Measurements from ENCODE around the gene ACVRL1. TPM values are rescaled to one million over a fixed set of nuclear protein-coding genes. Genes with fewer than 3 reads are reported as not detected.
A peak's percentile ranks its signal among the peaks of the same experiment; 100 is the strongest.

The ACVRL1 gene
- total RNA-seq, 2 donors from 2014 or later: not detected

DNA sequence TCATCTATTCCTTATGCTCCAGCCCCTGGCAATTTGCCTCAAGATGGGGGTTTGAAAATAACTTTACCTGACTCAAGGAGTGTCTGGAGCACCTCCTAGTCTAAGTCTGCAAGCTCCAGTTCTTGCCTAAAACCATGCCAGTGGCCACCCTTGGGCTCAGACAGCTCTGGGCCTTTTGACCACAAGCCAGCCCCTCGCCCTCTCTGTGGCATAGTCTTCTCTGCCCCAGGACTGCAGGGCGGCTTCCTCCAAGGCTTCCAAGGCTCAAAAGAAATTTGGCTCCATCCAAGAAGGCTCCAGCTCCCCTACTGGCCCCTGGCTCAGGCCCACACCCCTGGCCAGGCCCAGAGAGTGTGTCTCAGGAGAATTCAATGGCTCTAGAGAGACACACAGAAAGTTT lies 14.8 kb downstream of the ACVRL1 start:
- H3K27ac Mint-ChIP-seq: peak overlapping the region in 1 of 2 donors; percentile 80
- H3K9me3 Mint-ChIP-seq: no peaks in the 10 kb centered on the region
- no peaks in the 10 kb centered on the region for H3K27me3 Mint-ChIP-seq
- ATAC-seq (no peak), DNase-seq (ENCODE audit: low spot score) (no peak)
- H3K36me3 Mint-ChIP-seq: no peaks in the 10 kb centered on the region
- peak overlapping the region; percentile 68 for H3K4me3 Mint-ChIP-seq
- peaks cover 21 to 30% of the 10 kb centered on the region in 2 donors for H3K4me1 Mint-ChIP-seq (ENCODE audit: low read depth in 2 of 2)

DNA sequence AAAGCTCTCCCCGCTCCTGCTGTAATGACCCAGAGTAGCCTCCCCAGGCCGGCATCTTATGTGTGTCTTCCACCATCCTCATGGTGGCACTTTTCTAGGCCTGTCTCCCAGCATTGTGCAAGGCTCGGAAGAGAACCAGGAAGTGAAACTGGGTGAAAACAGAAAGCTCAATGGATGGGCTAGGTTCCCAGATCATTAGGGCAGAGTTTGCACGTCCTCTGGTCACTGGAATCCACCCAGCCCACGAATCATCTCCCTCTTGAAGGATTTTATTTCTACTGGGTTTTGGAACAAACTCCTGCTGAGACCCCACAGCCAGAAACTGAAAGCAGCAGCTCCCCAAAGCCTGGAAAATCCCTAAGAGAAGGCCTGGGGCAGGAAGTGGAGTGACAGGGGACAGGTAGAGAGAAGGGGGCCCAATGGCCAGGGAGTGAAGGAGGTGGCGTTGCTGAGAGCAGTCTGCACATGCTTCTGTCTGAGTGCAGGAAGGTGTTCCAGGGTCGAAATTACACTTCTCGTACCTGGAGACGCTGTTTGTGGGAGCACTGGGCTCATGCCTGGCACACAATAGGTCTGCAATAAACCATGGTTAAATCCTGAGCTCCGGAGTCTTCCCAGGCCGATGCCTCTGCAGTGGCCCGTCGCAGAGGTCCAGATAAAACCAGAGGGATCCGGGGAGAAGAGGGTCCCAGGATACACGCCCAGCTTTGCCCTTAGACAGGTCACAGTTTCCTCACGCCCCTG lies 15.6 kb downstream of the ACVRL1 start:
- DNase-seq (ENCODE audit: low spot score) (no peak), ATAC-seq (no peak)
- H3K4me3 Mint-ChIP-seq: peak overlapping the region; percentile 68
- H3K27ac Mint-ChIP-seq: peak overlapping the region; percentile 66 to 80
- no peaks in the 10 kb centered on the region for H3K36me3 Mint-ChIP-seq
- H3K27me3 Mint-ChIP-seq: no peaks in the 10 kb centered on the region
- peaks cover 21 to 30% of the 10 kb centered on the region in 2 donors for H3K4me1 Mint-ChIP-seq (ENCODE audit: low read depth in 2 of 2)
- H3K9me3 Mint-ChIP-seq: no peaks in the 10 kb centered on the region

DNA sequence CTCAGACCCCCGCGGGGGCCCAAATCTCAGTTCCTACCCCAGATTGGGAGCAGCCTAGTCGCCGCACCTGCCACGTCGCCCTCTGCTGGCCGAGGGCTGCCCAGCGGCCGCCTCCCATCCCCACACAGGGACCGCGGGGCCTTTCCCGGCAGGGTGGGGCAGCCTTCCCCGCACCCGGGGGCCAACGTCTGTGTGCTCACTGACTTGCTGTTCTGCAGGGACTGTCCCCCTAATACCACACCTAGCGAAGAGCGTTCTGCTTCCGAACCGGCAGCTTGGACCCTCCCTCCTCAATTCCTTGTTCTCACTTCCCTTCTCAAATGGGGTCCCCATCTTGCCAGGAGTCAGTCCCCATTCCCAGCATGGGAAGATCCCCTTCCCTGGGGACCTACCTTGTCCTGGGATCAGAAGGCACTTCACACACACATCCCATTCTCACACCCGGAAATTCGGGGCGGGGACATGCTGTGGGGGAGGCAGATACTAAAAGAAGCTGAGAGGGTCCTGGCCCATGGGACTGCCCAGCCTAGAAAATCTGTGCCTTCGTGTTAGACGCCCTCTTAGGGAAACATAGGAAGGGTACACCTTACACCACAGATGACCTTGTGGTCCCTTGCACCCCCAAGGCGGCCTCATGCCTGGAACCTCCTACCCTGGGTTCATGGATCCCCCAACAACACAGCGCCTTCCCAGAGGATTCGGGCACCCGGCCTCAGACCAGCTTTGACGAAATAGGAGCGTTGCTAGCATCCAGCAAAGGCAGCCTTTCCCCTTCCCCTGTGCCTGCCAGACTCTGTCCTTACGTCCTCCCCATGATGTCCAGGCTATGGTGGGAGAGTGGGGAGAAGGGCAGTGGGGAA lies 16.4 kb downstream of the ACVRL1 start:
- Mint-ChIP-seq H3K27ac (peak overlapping the region; percentile 66 to 80), H3K27me3 (no peaks in the 10 kb centered on the region), H3K4me1 (ENCODE audit: low read depth in 2 of 2) (peaks cover 21 to 30% of the 10 kb centered on the region in 2 donors), H3K4me3 (peak overlapping the region; percentile 68), H3K36me3 (no peaks in the 10 kb centered on the region), H3K9me3 (no peaks in the 10 kb centered on the region)
- DNase-seq (ENCODE audit: low spot score) (peak; percentile 78), ATAC-seq (peak; percentile 76)

DNA sequence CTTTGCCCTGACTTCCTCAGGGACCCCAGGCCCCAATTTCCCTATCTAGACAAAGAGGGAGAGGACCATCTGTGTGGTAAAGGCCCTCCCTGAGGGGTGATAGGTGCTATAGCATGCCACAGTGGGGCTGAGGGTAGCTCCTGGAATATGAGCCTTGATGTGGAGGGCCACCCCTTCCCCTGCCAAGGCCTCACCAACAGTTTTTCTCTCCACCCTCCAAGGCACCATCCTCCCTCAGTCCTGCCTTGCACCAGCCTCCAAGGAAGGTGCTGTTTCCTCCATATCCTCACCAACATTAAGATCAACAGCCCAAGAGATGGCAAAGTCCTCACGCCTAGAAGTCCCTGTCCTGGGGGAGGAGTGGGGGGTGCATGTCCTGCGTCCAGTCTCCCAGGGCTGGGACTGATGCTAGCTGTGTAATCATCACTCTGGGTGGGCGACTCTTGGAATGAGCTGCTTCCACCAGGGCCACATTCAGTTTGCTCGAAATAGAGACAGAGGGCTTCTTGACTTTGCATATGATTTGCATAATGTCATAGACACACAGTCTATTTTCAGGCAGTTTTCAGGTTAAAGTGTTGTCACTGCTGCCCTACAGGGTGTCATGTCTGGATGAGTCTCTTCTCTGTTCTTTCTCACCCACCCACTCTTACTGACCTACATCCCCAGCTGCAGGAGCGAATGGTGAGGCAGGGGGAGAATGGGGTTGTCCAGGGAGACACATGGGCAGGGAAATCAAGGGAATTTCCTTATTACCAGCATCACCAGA lies 17.4 kb downstream of the ACVRL1 start:
- H3K9me3 Mint-ChIP-seq: no peaks in the 10 kb centered on the region
- ATAC-seq (peak; percentile 70 to 75), DNase-seq (ENCODE audit: low spot score) (no peak)
- no peaks in the 10 kb centered on the region for H3K27me3 Mint-ChIP-seq
- peaks cover 21 to 30% of the 10 kb centered on the region in 2 donors for H3K4me1 Mint-ChIP-seq (ENCODE audit: low read depth in 2 of 2)
- H3K27ac Mint-ChIP-seq: peak overlapping the region; percentile 66 to 80
- H3K36me3 Mint-ChIP-seq: no peaks in the 10 kb centered on the region
- peak overlapping the region; percentile 68 for H3K4me3 Mint-ChIP-seq

DNA sequence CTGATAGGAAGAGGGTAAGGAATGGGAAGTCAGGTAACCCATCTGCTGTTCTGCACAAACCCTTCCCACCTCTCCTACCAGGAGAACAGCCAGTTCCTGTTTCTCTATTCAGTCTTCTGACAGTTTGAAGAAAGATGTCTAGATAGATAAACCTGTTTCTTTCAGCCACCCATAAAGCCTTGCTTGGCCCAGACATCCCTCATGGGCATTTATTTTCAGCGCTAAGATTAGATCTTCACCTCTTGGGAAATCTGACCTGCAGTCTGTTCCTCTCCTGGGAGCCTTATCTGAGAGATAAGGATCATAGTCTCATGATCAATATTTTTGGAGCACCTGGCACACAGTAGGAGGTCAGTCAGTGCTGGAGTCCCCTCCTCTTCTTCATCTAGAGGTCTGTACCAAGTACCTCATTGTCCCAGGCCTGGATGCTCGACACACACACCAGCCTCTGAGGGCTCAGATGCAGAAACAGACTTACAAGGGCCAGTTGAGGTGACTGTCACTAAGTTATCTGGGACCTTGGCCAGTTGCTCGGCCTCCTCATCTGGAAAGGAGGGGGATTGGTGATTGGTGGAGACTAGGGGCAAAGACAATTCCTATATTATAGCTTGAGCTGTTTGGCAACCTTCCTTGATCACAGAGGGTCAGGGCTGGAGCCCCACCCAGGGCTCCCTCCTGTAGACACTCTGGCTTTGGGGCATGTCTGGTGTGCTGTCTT lies 18.2 kb downstream of the ACVRL1 start:
- Mint-ChIP-seq H3K27ac (peak overlapping the region; percentile 60 to 80), H3K4me3 (peak overlapping the region; percentile 68)

DNA sequence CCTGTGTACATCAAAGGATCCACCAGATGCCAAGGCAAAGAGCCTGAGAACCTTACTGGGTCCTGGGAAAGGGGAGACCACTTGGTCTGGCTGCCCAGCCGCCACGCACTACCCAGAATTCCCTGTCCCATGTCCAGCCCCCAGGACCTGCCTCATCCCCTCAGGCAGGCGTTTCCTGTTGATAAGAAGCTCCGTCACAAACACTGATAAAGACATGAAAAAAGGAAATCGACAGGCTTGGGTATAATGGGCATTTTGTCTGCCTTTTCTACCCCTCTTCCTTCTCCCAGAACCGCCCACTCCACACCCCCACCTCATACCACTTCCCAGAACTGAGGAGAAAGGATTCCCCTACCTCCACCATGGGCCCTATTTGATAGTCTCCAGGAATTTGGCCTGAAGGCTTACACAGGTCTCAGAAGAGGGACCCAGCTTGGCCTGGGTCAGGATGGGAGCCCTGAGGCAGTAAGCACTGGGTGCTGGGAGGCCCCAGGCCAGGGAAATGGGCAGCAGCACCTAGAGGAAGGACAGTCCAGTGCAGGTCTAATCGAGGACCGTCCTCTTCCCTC lies 18.8 kb downstream of the ACVRL1 start:
- Mint-ChIP-seq H3K4me1 (ENCODE audit: low read depth in 2 of 2) (peaks cover 21 to 30% of the 10 kb centered on the region in 2 donors), H3K36me3 (no peaks in the 10 kb centered on the region), H3K27me3 (no peaks in the 10 kb centered on the region), H3K9me3 (no peaks in the 10 kb centered on the region), H3K27ac (peak overlapping the region; percentile 60 to 80), H3K4me3 (no peak overlapping the region)
- DNase-seq (ENCODE audit: low spot score) (no peak), ATAC-seq (no peak)

More for the DNA sequence above, 18.2 kb downstream of the ACVRL1 start:
- DNase-seq (ENCODE audit: low spot score): no peak
- peaks cover 21 to 30% of the 10 kb centered on the region in 2 donors for H3K4me1 Mint-ChIP-seq (ENCODE audit: low read depth in 2 of 2)
- no peaks in the 10 kb centered on the region for H3K27me3 Mint-ChIP-seq
- H3K36me3 Mint-ChIP-seq: no peaks in the 10 kb centered on the region
- no peak for ATAC-seq
- no peaks in the 10 kb centered on the region for H3K9me3 Mint-ChIP-seq

DNA sequence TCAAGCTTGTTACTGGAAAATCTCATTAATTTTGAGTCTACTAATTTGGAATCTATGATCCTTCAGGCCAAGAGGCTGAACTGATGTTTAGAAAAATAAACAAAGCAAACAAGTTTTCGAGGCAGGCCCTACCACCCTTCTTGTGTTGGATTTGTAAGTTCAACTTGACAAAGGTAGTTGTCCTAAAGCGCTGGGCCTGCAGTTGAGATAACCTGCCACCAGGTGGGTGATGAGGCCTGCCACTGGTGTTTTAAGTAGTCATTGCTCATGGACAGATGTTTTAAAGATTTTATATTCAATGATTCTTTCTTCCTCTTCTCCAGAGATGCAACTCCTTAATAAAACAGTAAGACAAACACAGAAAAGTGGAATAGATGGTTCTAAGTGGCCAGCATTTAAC lies 19.4 kb downstream of the ACVRL1 start:
- no peak overlapping the region for H3K4me3 Mint-ChIP-seq
- ATAC-seq: no peak
- no peaks in the 10 kb centered on the region for H3K9me3 Mint-ChIP-seq
- no peaks in the 10 kb centered on the region for H3K36me3 Mint-ChIP-seq
- H3K4me1 Mint-ChIP-seq (ENCODE audit: low read depth in 2 of 2): peaks cover 21 to 30% of the 10 kb centered on the region in 2 donors
- no peak for DNase-seq (ENCODE audit: low spot score)
- H3K27me3 Mint-ChIP-seq: no peaks in the 10 kb centered on the region
- peak overlapping the region; percentile 31 to 60 for H3K27ac Mint-ChIP-seq

DNA sequence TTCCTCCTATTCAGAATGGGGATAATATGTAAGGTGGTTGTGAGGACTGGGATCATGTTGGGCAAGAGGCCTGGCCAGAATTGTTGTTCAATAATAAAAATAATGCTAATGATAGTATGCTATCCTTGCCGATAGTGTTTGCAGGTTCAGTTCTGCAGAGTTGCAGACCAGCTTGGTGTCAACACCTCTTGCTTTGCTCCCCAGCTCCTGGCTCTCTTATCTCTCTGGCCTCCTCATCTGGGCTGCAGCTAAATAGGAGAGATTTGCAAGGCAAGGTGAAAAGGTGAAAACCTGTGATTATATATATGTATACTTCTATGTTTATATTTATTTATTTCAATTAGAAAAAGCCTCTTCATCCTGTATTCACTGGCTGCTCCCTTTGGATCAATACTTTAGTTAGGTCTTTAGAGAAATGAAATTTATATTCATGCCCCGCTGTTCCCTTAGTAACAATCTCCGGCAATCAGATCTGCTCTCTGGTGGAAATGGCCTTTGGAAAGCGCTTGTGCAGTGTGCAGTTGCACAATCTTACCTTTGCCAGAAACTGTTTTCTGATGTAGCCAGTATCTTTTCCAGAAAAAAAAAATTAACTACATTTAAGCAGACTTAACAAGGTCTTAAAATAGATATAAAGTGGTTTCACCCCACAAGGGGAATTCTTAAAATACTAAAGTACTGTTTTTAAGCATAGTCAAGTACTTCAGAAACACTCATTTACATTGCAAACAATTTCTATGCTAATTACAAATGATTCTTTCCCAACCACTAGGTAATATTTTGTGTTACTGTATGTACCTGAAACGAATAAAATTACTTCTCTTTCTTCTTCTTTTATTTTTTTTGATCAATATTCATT lies 25.1 kb downstream of the ACVRL1 start:
- ATAC-seq: no peak
- DNase-seq (ENCODE audit: low spot score): no peak
- no peaks in the 10 kb centered on the region for H3K9me3 Mint-ChIP-seq
- H3K4me3 Mint-ChIP-seq: no peak overlapping the region
- no peaks in the 10 kb centered on the region for H3K4me1 Mint-ChIP-seq (ENCODE audit: low read depth in 2 of 2)
- no peaks in the 10 kb centered on the region for H3K36me3 Mint-ChIP-seq
- H3K27ac Mint-ChIP-seq: no peak overlapping the region
- H3K27me3 Mint-ChIP-seq: peaks cover 6 to 11% of the 10 kb centered on the region in 2 donors

DNA sequence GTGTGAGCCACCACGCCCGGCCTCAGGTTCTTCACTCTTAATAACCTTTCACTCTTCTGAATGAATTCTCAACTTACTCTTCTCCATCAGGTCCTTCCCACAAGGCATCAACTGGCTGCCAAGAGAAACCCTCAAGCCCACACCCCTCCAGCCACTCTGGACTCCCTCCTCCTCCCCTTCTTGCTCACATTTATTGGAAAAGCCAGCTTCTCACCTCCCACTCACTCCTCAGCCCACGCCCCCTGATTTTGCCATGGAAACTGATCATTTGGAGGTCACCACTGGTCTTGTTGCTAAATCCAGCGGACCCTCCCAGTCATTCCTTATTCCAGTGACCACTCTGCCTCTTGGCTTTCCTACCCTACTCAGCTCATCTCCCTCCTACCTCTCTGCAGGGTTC lies 26.8 kb downstream of the ACVRL1 start:
- H3K4me3 Mint-ChIP-seq: no peak overlapping the region
- peaks cover 6 to 11% of the 10 kb centered on the region in 2 donors for H3K27me3 Mint-ChIP-seq
- H3K27ac Mint-ChIP-seq: no peak overlapping the region
- no peaks in the 10 kb centered on the region for H3K4me1 Mint-ChIP-seq (ENCODE audit: low read depth in 2 of 2)
- ATAC-seq: no peak
- no peaks in the 10 kb centered on the region for H3K36me3 Mint-ChIP-seq
- no peak for DNase-seq (ENCODE audit: low spot score)
- no peaks in the 10 kb centered on the region for H3K9me3 Mint-ChIP-seq

DNA sequence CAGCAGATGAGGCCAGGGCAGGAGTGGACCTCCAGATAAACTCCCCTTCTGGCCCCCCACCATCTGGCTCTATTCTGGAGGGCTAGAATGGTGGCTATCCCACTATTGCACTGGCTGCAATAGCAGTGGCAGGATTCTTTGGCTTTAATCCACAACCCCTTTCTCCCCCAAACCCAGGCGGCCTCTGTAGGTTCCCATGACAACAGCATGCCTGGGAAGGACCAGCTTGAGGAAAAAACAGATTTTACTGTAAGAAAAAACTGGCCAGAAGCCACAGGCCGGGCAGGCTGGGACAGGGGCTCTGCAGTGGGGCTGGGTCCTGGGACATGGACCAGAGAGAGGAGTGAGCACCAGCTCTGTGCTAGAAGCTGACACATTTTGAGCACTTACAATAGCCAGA lies 30.6 kb downstream of the ACVRL1 start:
- Mint-ChIP-seq H3K36me3 (no peaks in the 10 kb centered on the region), H3K4me3 (no peak overlapping the region), H3K4me1 (ENCODE audit: low read depth in 2 of 2) (peaks cover 0 to 9% of the 10 kb centered on the region in 2 donors), H3K27ac (no peak overlapping the region), H3K27me3 (peaks cover 16 to 17% of the 10 kb centered on the region in 2 donors), H3K9me3 (no peaks in the 10 kb centered on the region)
- no peak for ATAC-seq
- DNase-seq (ENCODE audit: low spot score): no peak

DNA sequence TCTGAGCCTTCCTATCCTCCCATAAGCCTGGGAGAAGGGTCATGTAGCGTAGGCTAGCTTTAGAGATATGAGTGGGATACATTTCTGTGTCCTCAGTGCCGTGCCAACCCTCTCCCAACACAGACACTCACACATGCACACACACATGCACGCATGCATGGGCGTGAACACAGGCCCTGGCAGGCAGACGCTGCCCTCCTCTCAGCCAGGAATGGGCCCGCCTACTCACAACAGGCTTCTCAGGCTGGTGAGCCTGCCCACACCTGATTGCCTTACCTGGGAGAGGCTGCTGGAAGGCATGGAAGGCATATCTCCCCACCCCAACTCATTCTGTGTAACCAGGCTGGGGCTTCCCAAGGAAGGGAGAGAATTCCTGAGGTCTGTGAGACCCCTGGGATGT lies 31.4 kb downstream of the ACVRL1 start:
- no peaks in the 10 kb centered on the region for H3K9me3 Mint-ChIP-seq
- peaks cover 16 to 17% of the 10 kb centered on the region in 2 donors for H3K27me3 Mint-ChIP-seq
- peaks cover 0 to 9% of the 10 kb centered on the region in 2 donors for H3K4me1 Mint-ChIP-seq (ENCODE audit: low read depth in 2 of 2)
- H3K36me3 Mint-ChIP-seq: no peaks in the 10 kb centered on the region
- no peak overlapping the region for H3K27ac Mint-ChIP-seq
- no peak for ATAC-seq
- no peak for DNase-seq (ENCODE audit: low spot score)
- no peak overlapping the region for H3K4me3 Mint-ChIP-seq

DNA sequence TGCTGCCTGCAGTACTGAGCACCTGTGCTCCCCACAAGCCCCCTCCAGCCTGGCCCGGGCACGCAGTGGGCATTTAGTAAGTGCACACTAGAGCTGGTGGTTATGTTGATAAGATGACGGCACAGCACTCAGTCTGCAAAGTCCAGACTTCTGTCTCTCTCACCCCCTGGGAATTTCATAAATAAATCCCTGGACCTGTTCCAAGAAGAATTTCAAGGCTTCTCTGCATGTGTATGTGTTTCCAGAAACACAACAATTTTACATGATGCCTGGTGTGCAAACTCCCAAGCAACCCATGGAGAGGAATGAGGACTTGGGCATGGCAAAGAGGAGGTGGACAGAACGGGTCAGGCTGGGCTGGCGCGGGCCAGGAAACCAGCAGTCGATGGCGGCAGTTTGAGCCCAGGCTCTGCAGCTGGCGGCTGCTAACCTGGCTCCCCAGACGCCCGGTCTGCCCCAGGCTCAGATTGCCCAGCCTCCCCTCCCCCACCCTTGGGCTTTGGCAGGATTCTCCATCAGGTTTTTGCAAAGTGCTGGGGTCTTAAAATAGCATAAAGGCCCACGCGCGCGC lies 33.8 kb downstream of the ACVRL1 start:
- no peak overlapping the region for H3K27ac Mint-ChIP-seq
- DNase-seq (ENCODE audit: low spot score): no peak

More for the DNA sequence above, 33.8 kb downstream of the ACVRL1 start:
- Mint-ChIP-seq H3K9me3 (peaks cover 6% of the 10 kb centered on the region), H3K4me3 (no peak overlapping the region), H3K36me3 (peaks cover 14% of the 10 kb centered on the region), H3K4me1 (ENCODE audit: low read depth in 2 of 2) (peaks cover 0 to 9% of the 10 kb centered on the region in 2 donors), H3K27me3 (peaks cover 6 to 17% of the 10 kb centered on the region in 2 donors)
- peak in 1 of 2 donors; percentile 37 for ATAC-seq
